H9 (cell line): ENCODE data around the gene RALY. TPM values are rescaled to one million over a fixed set of nuclear protein-coding genes. Genes with fewer than 3 reads are reported as not detected.

Experiments
- DNase-seq: peaks from one replicate; pipeline ENCODE4 v3.0.0-alpha.2; 2017
- H2AFZ ChIP-seq: one replicate; pipeline ENCODE4 v1.6.1; 2013; ENCODE audit warnings: mild to moderate bottlenecking, low read length, control low read depth, moderate library complexity
- H2AK5ac ChIP-seq: 2 replicates; pipeline ENCODE4 v1.6.1; 2013; ENCODE audit warnings: low read length, control low read depth, mixed read lengths; ENCODE audit not compliant: insufficient read length
- H2BK120ac ChIP-seq: one replicate; pipeline ENCODE4 v1.6.1; 2013; ENCODE audit warnings: low read depth, mild to moderate bottlenecking, low read length, control low read depth, inconsistent platforms; ENCODE audit not compliant: poor library complexity, severe bottlenecking
- H2BK12ac ChIP-seq: 2 replicates; pipeline ENCODE4 v1.6.1; 2013; ENCODE audit warnings: low read length, control low read depth, mixed read lengths, low read depth; ENCODE audit not compliant: insufficient read length
- H2BK15ac ChIP-seq: 2 replicates; pipeline ENCODE4 v1.6.1; 2013; ENCODE audit warnings: low read depth, low read length, control low read depth
- H2BK20ac ChIP-seq: one replicate; pipeline ENCODE4 v1.6.1; 2013; ENCODE audit warnings: low read depth, mild to moderate bottlenecking, low read length, control low read depth, inconsistent platforms; ENCODE audit not compliant: poor library complexity, severe bottlenecking
- H2BK5ac ChIP-seq: 2 replicates; pipeline ENCODE4 v1.6.1; 2013; ENCODE audit warnings: low read length, control low read depth, mixed read lengths; ENCODE audit not compliant: insufficient read length
- H3K14ac ChIP-seq: 2 replicates; pipeline ENCODE4 v1.6.1; 2013; ENCODE audit warnings: low read length, control low read depth; ENCODE audit not compliant: insufficient read depth
- H3K18ac ChIP-seq: 2 replicates; pipeline ENCODE4 v1.6.1; 2013; ENCODE audit warnings: low read depth, mild to moderate bottlenecking, mixed read lengths, low read length, control low read depth; ENCODE audit not compliant: insufficient read length
- H3K23ac ChIP-seq: 2 replicates; pipeline ENCODE4 v1.6.1; 2013; ENCODE audit warnings: low read length, control low read depth, mixed read lengths, low read depth; ENCODE audit not compliant: insufficient read length
- H3K23me2 ChIP-seq: 2 replicates; pipeline ENCODE4 v1.6.1; 2013; ENCODE audit warnings: low read depth, mild to moderate bottlenecking, mixed read lengths, low read length, control low read depth; ENCODE audit not compliant: insufficient read length, poor library complexity, severe bottlenecking
- H3K27ac ChIP-seq: 2 replicates; pipeline ENCODE4 v1.5.1; 2013; ENCODE audit warnings: low read length, control low read depth, mixed read lengths, low read depth; ENCODE audit not compliant: insufficient read length
- H3K27me3 ChIP-seq: 2 replicates; pipeline ENCODE4 v1.6.1; 2013; ENCODE audit warnings: low read length, control low read depth, inconsistent platforms; ENCODE audit not compliant: insufficient read depth
- H3K4ac ChIP-seq: 2 replicates; pipeline ENCODE4 v1.6.1; 2013; ENCODE audit warnings: low read depth, mild to moderate bottlenecking, control low read depth, inconsistent platforms, low read length, moderate library complexity
- H3K4me1 ChIP-seq: 2 replicates; pipeline ENCODE4 v1.6.1; 2013; ENCODE audit warnings: low read length, control low read depth, inconsistent platforms; ENCODE audit not compliant: insufficient read depth
- H3K4me2 ChIP-seq: 2 replicates; pipeline ENCODE4 v1.6.1; 2013; ENCODE audit warnings: low read length, control low read depth, mixed read lengths; ENCODE audit not compliant: insufficient read length, insufficient read depth
- H3K56ac ChIP-seq: 2 replicates; pipeline ENCODE4 v1.6.1; 2013; ENCODE audit warnings: low read depth, mild to moderate bottlenecking, mixed read lengths, low read length, control low read depth; ENCODE audit not compliant: insufficient read length
- H3K79me1 ChIP-seq: 2 replicates; pipeline ENCODE4 v1.6.1; 2013; ENCODE audit warnings: low read depth, mild to moderate bottlenecking, moderate library complexity, low read length, control low read depth, inconsistent platforms; ENCODE audit not compliant: insufficient read depth, poor library complexity, severe bottlenecking
- H3K79me2 ChIP-seq: 2 replicates; pipeline ENCODE4 v1.6.1; 2013; ENCODE audit warnings: low read length, control low read depth, inconsistent platforms; ENCODE audit not compliant: insufficient read depth
- H3K9ac ChIP-seq: 2 replicates; pipeline ENCODE4 v1.6.1; 2013; ENCODE audit warnings: low read length, control low read depth, mixed read lengths; ENCODE audit not compliant: insufficient read length; ENCODE audit errors: extremely low read depth
- H3K9me3 ChIP-seq: one replicate; pipeline ENCODE4 v1.6.1; 2013; ENCODE audit warnings: low read depth, low read length, inconsistent platforms; ENCODE audit not compliant: control insufficient read depth
- H3T11ph ChIP-seq: one replicate; pipeline ENCODE4 v1.6.1; 2013; ENCODE audit warnings: mild to moderate bottlenecking, low read length, control low read depth, inconsistent platforms
- H4K20me1 ChIP-seq: one replicate; pipeline ENCODE4 v1.6.1; 2013; ENCODE audit not compliant: control insufficient read depth, insufficient read length, insufficient read depth
- H4K5ac ChIP-seq: 2 replicates; pipeline ENCODE4 v1.6.1; 2013; ENCODE audit warnings: low read depth, mild to moderate bottlenecking, mixed read lengths, low read length, control low read depth; ENCODE audit not compliant: insufficient read length
- H4K8ac ChIP-seq: replicated peaks from 2 replicates; pipeline ENCODE4 v1.6.1; 2013; ENCODE audit warnings: low read length, control low read depth, mixed read lengths, low read depth; ENCODE audit not compliant: insufficient read length
- H4K91ac ChIP-seq: 2 replicates; pipeline ENCODE4 v1.6.1; 2013; ENCODE audit warnings: low read depth, mild to moderate bottlenecking, moderate library complexity, mixed read lengths, low read length, control low read depth; ENCODE audit not compliant: insufficient read length
- H3K27ac Mint-ChIP-seq, 3 experiments: 2 replicates in 2 of 3; 3 replicates in 1 of 3; pipeline ENCODE4 v1.8.0; 2020 to 2021; ENCODE audit warnings: mixed read lengths in 3 of 3, mild to moderate bottlenecking in 1 of 3, moderate library complexity in 1 of 3
- H3K27me3 Mint-ChIP-seq: 2 replicates; pipeline ENCODE4 v1.8.0; 2021; ENCODE audit warnings: low read depth, mild to moderate bottlenecking, moderate library complexity, mixed read lengths
- H3K36me3 Mint-ChIP-seq, 3 experiments: 2 replicates in 2 of 3; 3 replicates in 1 of 3; pipeline ENCODE4 v1.8.0; 2020 to 2021; ENCODE audit warnings: low read depth in 3 of 3, mixed read lengths in 3 of 3; ENCODE audit not compliant: insufficient read depth in 1 of 3
- H3K4me1 Mint-ChIP-seq, 2 experiments: 2 replicates each; pipeline ENCODE4 v1.8.0; 2020; ENCODE audit warnings: mixed read lengths in 2 of 2
- H3K4me3 Mint-ChIP-seq, 2 experiments: 2 replicates in 1 of 2; 3 replicates in 1 of 2; pipeline ENCODE4 v1.8.0; 2020 to 2021; ENCODE audit warnings: mild to moderate bottlenecking in 2 of 2, mixed read lengths in 2 of 2, moderate library complexity in 1 of 2
- H3K9me3 Mint-ChIP-seq, 2 experiments: 2 replicates in 1 of 2; 3 replicates in 1 of 2; pipeline ENCODE4 v1.8.0; 2020; ENCODE audit warnings: mild to moderate bottlenecking in 2 of 2, mixed read lengths in 2 of 2, moderate library complexity in 1 of 2
- WGBS: extraction: QIAGEN DNeasy Blood & Tissue Kit; methylation state at CpG from one replicate; pipeline ENCODE4 v1.1.7; 2013; ENCODE audit warnings: missing lambda C conversion rate, low lambda C conversion rate, mixed read lengths; ENCODE audit not compliant: insufficient read length; ENCODE audit errors: extremely low coverage; 5-methylcytosine and 5-hydroxymethylcytosine counted together
- total RNA-seq: library from RNA; stranded (reverse); gene quantifications from 2 replicates; pipeline ENCODE4 v1.2.1, GENCODE V29; 2021
- TF ChIP-seq, protein P1 (sequence below): fragments of 200-600 bp; sonication (generic); conservative IDR thresholded peaks from 3 replicates; pipeline ENCODE4 v1.8.0; 2021; ENCODE audit warnings: antibody characterized with exemption, mild to moderate bottlenecking

Gene RALY
- total RNA-seq, 1 experiment from 2014 or later: 199 TPM

DNA sequence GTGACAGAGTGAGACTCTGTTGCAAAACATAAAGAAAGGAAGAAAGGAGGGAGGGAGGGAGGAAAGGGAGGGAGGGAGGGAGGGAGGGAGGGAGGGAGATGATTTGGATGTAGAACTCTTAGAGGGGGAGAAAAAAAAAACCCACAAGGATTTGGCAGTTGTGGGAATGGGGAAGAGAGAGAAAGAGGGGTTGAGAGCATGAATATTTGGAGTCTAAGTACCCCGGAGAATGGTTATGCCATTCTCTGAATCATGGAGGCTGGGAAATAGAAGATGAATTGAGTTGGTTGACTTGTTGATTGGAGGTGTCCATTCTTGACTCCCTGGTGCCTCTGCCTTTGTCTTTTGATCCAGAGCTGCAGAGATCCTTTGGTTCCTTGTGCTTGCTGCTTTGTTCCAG, 35.7 kb downstream of the RALY start:
- no peaks in the 10 kb centered on the region for H3K9me3 Mint-ChIP-seq
- H3K23ac ChIP-seq: no peak overlapping the region
- H3K4ac ChIP-seq: no peak overlapping the region
- H3K9me3 ChIP-seq: no peaks in the 10 kb centered on the region
- TF ChIP-seq, protein P1, sequence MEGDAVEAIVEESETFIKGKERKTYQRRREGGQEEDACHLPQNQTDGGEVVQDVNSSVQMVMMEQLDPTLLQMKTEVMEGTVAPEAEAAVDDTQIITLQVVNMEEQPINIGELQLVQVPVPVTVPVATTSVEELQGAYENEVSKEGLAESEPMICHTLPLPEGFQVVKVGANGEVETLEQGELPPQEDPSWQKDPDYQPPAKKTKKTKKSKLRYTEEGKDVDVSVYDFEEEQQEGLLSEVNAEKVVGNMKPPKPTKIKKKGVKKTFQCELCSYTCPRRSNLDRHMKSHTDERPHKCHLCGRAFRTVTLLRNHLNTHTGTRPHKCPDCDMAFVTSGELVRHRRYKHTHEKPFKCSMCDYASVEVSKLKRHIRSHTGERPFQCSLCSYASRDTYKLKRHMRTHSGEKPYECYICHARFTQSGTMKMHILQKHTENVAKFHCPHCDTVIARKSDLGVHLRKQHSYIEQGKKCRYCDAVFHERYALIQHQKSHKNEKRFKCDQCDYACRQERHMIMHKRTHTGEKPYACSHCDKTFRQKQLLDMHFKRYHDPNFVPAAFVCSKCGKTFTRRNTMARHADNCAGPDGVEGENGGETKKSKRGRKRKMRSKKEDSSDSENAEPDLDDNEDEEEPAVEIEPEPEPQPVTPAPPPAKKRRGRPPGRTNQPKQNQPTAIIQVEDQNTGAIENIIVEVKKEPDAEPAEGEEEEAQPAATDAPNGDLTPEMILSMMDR: no peak
- H4K5ac ChIP-seq: no peak overlapping the region
- no peak overlapping the region for H3T11ph ChIP-seq
- H2BK15ac ChIP-seq: no peak overlapping the region
- H3K4me1 ChIP-seq: peaks cover 7% of the 10 kb centered on the region
- H2BK5ac ChIP-seq: no peak overlapping the region
- no peak overlapping the region for H3K9ac ChIP-seq
- peaks cover 1 to 26% (median 13%) of the 10 kb centered on the region in 3 experiments; a peak in 4 of 7 replicates for H3K36me3 Mint-ChIP-seq
- H4K8ac ChIP-seq: no peak overlapping the region
- H3K23me2 ChIP-seq: no peaks in the 10 kb centered on the region
- H3K27ac Mint-ChIP-seq: peak overlapping the region; percentile 48 to 83 (median 66); a peak in 4 of 7 replicates
- H2BK20ac ChIP-seq: no peak overlapping the region
- H3K4me2 ChIP-seq: no peak overlapping the region
- H3K27me3 Mint-ChIP-seq: no peaks in the 10 kb centered on the region
- H3K4me1 Mint-ChIP-seq: peaks cover 59 to 65% of the 10 kb centered on the region in 2 experiments
- no peak overlapping the region for H3K18ac ChIP-seq
- H4K20me1 ChIP-seq: no peaks in the 10 kb centered on the region
- H3K27me3 ChIP-seq: no peaks in the 10 kb centered on the region
- H3K79me1 ChIP-seq: peaks cover 5% of the 10 kb centered on the region
- no peak for DNase-seq
- H3K79me2 ChIP-seq: peaks cover 13% of the 10 kb centered on the region; the same call in 1 of the 2 replicates
- WGBS: no CpG with 5 or more reads among the region's 1 CpG
- no peak overlapping the region for H4K91ac ChIP-seq
- H2BK12ac ChIP-seq: no peak overlapping the region
- H3K56ac ChIP-seq: no peak overlapping the region
- H2AK5ac ChIP-seq: no peak overlapping the region
- no peak overlapping the region for H3K4me3 Mint-ChIP-seq
- H2BK120ac ChIP-seq: no peak overlapping the region
- no peak overlapping the region for H3K27ac ChIP-seq
- H2AFZ ChIP-seq: no peak overlapping the region
- no peak overlapping the region for H3K14ac ChIP-seq
